ENCODE data around the gene CCDC197.

Gene CCDC197

GRCh38 chr14:94024549-94024948 is 27.4 kb downstream of the CCDC197 start:
- DNase-seq (ENCODE audit: low read depth): no peak
- no peak overlapping the region for H3K4me3 ChIP-seq (ENCODE audit: low read length)
- no peak for TF ChIP-seq CTCF (conservative IDR thresholded peaks at IDR 0.05; ENCODE audit: low read depth, low read length)

- H3K4me3 ChIP-seq (ENCODE audit: low read length): peak overlapping the region; percentile 51
Measured at GRCh38 chr14:94025720-94026119, 28.6 kb downstream of the CCDC197 start.

GRCh38 chr14:94026173-94026888 is 29.2 kb downstream of the CCDC197 start, which contains the start of gene OTUB2:
Gene OTUB2, plus strand, starts transcription at chr14:94026340. Its CDS starts 198 bp downstream, at chr14:94026538.
- TF ChIP-seq CTCF (conservative IDR thresholded peaks at IDR 0.05; ENCODE audit: low read depth, low read length): no peak

More at GRCh38 chr14:94025720-94026119, 28.6 kb downstream of the CCDC197 start:
- no peak for TF ChIP-seq CTCF (conservative IDR thresholded peaks at IDR 0.05; ENCODE audit: low read depth, low read length)
- DNase-seq (ENCODE audit: low read depth): no peak

GRCh38 chr14:94026889-94027469 is 29.9 kb downstream of the CCDC197 start:
- TF ChIP-seq CTCF (conservative IDR thresholded peaks at IDR 0.05; ENCODE audit: low read depth, low read length): no peak
- DNase-seq (ENCODE audit: low read depth): no peak
- peak overlapping the region; percentile 51 for H3K4me3 ChIP-seq (ENCODE audit: low read length)

More at GRCh38 chr14:94026173-94026888, 29.2 kb downstream of the CCDC197 start, which contains the start of gene OTUB2:
- H3K4me3 ChIP-seq (ENCODE audit: low read length): peak within 1 kb of the TSS; percentile 51
- DNase-seq (ENCODE audit: low read depth): peak; percentile 93

GRCh38 chr14:94027566-94028449 is 30.7 kb downstream of the CCDC197 start:
- DNase-seq (ENCODE audit: low read depth): no peak

GRCh38 chr14:94028450-94028826 is 31.3 kb downstream of the CCDC197 start:
- H3K4me3 ChIP-seq (ENCODE audit: low read length): no peak overlapping the region
- DNase-seq (ENCODE audit: low read depth): no peak
- no peak for TF ChIP-seq CTCF (conservative IDR thresholded peaks at IDR 0.05; ENCODE audit: low read depth, low read length)

More at GRCh38 chr14:94027566-94028449, 30.7 kb downstream of the CCDC197 start:
- H3K4me3 ChIP-seq (ENCODE audit: low read length): no peak overlapping the region
- TF ChIP-seq CTCF (conservative IDR thresholded peaks at IDR 0.05; ENCODE audit: low read depth, low read length): no peak
